ENCODE measurements around the gene MYL4. TPM values are rescaled to one million over a fixed set of nuclear protein-coding genes. Genes with fewer than 3 reads are reported as not detected.
A peak's percentile ranks its signal among the peaks of the same experiment; 100 is the strongest.

The MYL4 gene
- total RNA-seq, 1 experiment from 2014 or later, result 1.6 TPM

GRCh38 chr17:47253541-47254402 is 44.6 kb downstream of the MYL4 start, which contains the start of gene ITGB3:
Gene ITGB3, plus strand, starts transcription at chr17:47253827. Its CDS starts 35 bp downstream, at chr17:47253862.
- TF ChIP-seq EZH2 (IDR thresholded peaks at IDR 0.05; ENCODE audit: low read length, unreplicated experiment) (no peak), EZH2phosphoT487 (IDR thresholded peaks at IDR 0.05; ENCODE audit: borderline replicate concordance, low read length) (no peak), CTCF (conservative IDR thresholded peaks at IDR 0.05; ENCODE audit: low read depth, low read length) (peak; percentile 57)
- no peaks in the 10 kb centered on the region for H3K9me3 ChIP-seq (ENCODE audit: low read length)
- BruUV-seq (replicated peaks), result no TSS peak
- peak; percentile 84 for DNase-seq
- no peaks in the 10 kb centered on the region for H3K9me2 ChIP-seq (replicated peaks; ENCODE audit: low read length)
- H2AFZ ChIP-seq (ENCODE audit: low read length), result peak within 1 kb of the TSS; percentile 91
- ChIA-PET POLR2A (ENCODE audit: unreplicated experiment) (no interaction called here), CTCF (interaction anchor here (0.5 kb wide), 1 partner anchor 121 kb away, joined by 3 read pairs; no protein-coding TSS in a partner anchor)
- H3K79me2 ChIP-seq (ENCODE audit: low read length), result no peaks in the 10 kb centered on the region
- peaks cover 21% of the 10 kb centered on the region for H3K4me1 ChIP-seq (ENCODE audit: insufficient read depth, low read length)
- ATAC-seq, result peak; percentile 96
- peak within 1 kb of the TSS; percentile 97 for H3K4me2 ChIP-seq (ENCODE audit: low read length)
- H3K27me3 ChIP-seq (ENCODE audit: low read length), result peaks cover 4% of the 10 kb centered on the region
- H3K36me3 ChIP-seq (ENCODE audit: low read depth, low read length), result no peaks in the 10 kb centered on the region
- no peaks in the 10 kb centered on the region for H3F3A ChIP-seq (ENCODE audit: low read length, unreplicated experiment)
- H3K4me3 ChIP-seq (ENCODE audit: low read length), result peak within 1 kb of the TSS; percentile 77
- no peaks in the 10 kb centered on the region for H4K20me1 ChIP-seq (ENCODE audit: low read length)
- H3K27ac ChIP-seq (ENCODE audit: low read length), result no peak within 1 kb of the TSS
- intact Hi-C loops (cut with micrococcal nuclease), result loop anchor here (1.0 kb wide), 1 partner anchor 62 kb away; no protein-coding TSS in a partner anchor
- H3K9ac ChIP-seq (ENCODE audit: low read length), result 0 out of 2 replicates have a peak within 1 kb of the TSS, but pooled peaks have one; percentile 16

GRCh38 chr17:47254403-47254943 is 45.3 kb downstream of the MYL4 start:
- POLR2A ChIA-PET (ENCODE audit: unreplicated experiment), result no interaction called here

More at GRCh38 chr17:47254403-47254943, 45.3 kb downstream of the MYL4 start:
- CTCF ChIA-PET, result no interaction called here
- H3K79me2 ChIP-seq (ENCODE audit: low read length), result no peaks in the 10 kb centered on the region
- H3K4me1 ChIP-seq (ENCODE audit: insufficient read depth, low read length), result peaks cover 21% of the 10 kb centered on the region
- DNase-seq, result no peak
- H3K27me3 ChIP-seq (ENCODE audit: low read length), result peaks cover 4% of the 10 kb centered on the region
- ATAC-seq, result no peak
- no peaks in the 10 kb centered on the region for H3K9me3 ChIP-seq (ENCODE audit: low read length)
- TSS peak; percentile 38 for BruUV-seq (replicated peaks)
- peak overlapping the region; percentile 77 for H3K4me3 ChIP-seq (ENCODE audit: low read length)
- TF ChIP-seq CTCF (conservative IDR thresholded peaks at IDR 0.05; ENCODE audit: low read depth, low read length) (no peak), EZH2phosphoT487 (IDR thresholded peaks at IDR 0.05; ENCODE audit: borderline replicate concordance, low read length) (no peak), EZH2 (IDR thresholded peaks at IDR 0.05; ENCODE audit: low read length, unreplicated experiment) (no peak)
- H3K9me2 ChIP-seq (replicated peaks; ENCODE audit: low read length), result no peaks in the 10 kb centered on the region
- intact Hi-C loops (cut with micrococcal nuclease), result no loop called here
- peak overlapping the region; percentile 97 for H3K4me2 ChIP-seq (ENCODE audit: low read length)
- H4K20me1 ChIP-seq (ENCODE audit: low read length), result no peaks in the 10 kb centered on the region
- H3K9ac ChIP-seq (ENCODE audit: low read length), result no peak overlapping the region
- H3K27ac ChIP-seq (ENCODE audit: low read length), result no peak overlapping the region
- H3K36me3 ChIP-seq (ENCODE audit: low read depth, low read length), result no peaks in the 10 kb centered on the region
- H3F3A ChIP-seq (ENCODE audit: low read length, unreplicated experiment), result no peaks in the 10 kb centered on the region
- peak overlapping the region; percentile 91 for H2AFZ ChIP-seq (ENCODE audit: low read length)

All from PC-3 (cell line).